ENCODE results near the gene ACAP1.
A peak's percentile ranks its signal among the peaks of the same experiment; 100 is the strongest.

ACAP1 gene

DNA sequence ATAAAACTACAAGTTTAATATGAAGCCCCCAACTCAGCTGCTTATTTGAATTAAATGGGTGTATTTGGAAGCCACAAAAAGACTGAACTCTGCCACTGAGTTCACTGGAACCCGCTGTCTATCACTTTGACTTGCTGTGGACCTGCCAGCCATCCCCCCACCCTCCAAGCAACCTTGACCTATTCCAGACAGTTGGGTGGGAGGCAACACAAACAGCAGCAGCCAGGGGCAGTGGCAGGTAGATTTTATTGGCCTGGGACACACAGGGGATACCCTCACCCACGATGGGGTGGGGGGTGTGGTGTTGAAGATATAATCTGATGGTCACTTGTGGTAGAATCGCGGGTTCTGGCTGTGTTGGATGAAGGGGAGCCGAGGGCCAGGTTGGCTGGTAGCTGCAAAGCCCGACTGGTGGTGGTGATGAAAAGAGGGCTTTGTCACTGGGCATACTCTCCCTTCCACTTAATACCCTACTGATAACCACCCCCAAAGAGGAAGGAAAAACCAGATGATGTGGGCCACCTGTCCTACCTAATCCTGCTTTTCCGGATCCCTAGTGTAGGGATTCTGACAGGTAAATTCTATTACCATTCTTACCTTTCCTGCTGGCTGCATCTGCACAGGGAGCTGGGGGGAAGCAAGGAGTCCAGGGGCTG, 23.8 kb upstream of the ACAP1 start:
- no peak for DNase-seq (ENCODE audit: low read depth)

DNA sequence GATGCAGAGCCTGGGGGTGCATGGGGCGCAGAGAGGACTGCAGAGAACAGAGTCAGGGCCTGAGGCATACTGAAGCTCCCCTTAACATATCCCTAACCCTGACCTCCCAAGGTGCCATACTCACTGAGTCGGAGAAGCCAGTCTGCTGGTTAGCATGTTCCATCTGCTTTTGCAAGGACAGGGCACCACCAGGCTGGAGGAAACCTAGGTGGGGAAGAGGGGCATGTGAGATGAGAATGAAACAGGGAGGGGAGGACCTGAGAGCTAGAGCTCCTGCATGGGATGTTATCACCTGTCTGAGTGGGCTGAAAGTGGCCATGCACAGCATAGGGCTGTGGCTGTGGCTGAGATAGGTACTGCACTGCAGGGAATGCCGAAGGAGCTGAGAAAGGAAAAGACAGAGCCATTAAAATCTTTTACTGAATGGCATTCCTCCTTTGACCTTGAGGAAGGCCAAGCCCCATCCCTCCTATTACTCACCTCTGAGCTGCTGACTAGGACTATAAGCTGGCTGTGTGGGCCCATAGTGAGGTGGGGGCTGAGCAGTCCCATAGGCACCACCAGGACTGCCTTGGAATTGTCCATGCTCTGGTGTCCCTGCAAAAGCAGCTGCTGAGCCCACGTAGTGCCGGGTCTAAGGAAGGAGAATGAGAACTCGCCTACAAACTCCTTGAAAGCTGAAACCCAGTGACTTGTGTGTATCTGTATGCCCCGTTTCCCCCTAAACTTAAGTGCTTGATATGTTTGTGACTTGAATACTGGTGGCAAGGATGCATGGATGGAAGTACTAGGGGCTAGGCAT, 23.0 kb upstream of the ACAP1 start:
- no peak for DNase-seq (ENCODE audit: low read depth)

DNA sequence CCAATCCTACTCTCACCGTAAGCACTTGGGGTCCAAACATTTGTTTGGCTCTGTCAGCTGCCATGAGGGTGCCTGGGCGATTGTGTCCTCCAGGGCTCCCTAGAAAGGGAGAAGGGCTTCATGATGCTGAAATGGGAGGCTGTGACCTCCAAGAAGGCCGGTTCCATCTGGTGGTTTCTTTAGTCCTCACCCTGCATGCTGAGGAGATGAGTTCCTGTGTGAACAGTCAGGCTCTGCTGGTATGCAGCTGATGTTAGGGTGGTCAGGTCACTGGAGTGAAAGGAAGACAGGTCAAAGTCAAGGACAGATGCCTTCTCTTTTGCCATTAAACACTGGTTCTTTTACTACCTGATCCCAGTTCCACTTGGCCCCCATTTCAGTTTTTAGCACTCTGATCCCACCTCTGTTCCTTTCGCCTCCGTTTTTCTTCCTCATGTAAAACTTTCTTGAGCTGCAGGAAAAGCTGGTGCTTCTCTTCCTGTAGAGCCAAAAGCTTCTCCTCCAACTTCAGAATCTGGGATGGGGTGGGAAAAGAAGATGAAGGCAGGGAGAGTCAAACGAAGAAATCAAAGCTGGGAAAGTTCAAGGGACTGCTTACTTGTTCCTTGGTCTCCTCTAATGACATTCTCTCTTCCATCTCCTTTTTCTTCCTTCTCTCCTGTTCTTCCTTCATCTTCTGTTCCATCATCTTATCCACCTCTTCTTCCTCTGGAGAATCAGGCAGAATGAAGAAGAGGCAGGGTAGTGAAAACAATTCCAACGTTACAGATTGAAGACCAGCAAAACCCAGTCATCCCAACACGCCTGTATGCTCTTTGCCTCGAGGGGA, 22.2 kb upstream of the ACAP1 start:
- no peak for DNase-seq (ENCODE audit: low read depth)

DNA sequence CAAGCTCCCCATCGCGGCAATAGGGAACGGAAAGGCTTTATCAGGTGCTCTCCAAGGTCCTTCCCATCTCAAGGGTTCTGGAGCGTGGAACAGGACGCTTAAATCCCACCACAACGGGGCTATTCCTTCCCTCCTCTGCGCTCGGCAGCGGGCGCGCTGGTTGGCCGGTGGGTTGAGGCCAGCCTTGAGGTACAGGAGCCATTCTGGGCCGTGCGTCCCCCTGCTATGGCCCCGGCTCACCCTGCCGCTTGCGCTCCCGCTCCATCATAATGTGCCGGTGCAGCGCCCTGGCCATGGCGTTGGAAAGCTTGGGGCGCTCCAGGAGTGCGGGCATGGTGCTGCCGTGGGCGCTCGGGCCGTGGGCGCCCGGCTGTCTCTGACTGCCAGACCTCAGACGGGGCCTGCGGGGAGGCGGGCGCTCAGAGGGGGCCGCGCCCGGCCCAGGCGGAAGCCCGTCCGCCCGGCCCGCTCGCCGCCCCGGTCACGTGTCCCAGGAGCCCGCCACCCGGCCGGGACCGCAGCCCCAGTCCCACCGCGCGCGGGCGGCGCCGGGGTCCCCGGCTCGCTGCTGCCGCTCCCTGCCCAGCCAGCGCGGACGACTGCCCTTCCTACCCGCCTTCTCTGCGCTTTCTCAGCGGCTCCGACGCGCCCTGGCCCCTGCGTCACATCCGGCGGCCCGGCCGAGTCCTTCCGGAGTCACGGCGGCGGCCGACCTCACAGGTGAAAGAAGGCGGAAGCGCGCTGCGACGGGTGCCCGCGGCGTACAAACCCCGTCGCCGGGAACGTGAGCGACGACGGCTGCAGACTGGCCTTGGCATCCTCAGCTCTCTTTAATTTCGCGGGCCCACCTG, 21.4 kb upstream of the ACAP1 start, which contains the start of gene GPS2:
Gene GPS2 (minus strand): TSS at position 642 of the 851 bp plus-strand sequence. CDS start 308 bp downstream, at position 334.
- DNase-seq (ENCODE audit: low read depth): peak; percentile 91

DNA sequence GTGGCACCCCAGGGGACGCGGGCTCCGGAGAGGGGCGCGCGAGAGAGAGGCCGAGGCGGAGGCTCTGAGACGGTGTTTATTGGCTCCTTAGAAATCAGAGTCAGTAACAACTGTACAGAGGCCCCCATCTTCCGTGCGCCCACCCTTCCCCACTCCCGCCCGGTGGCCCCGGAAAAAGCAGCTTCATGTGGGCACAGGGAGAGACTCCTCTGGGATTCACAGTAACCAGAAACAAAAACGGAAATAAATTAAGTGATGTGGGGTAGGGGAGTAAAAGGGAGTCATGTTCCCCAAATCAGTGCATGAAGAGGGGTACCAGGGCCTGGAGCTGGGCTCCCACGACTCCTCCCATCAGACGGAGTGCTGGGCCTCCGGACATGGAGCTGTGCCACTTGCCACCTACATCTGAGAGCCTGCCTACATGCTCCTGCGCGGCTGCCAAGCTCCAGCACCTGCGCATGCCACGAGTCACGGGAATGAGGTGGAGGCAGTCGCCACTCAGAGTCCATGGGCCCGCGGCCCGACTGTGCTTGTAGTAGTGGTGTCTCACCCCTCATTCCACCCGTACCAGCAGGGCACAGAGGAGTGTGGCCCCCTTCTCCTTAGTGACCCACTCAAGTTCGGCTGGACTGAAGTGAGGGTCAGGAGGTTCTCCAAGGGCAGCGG, 20.6 kb upstream of the ACAP1 start:
- no peak for DNase-seq (ENCODE audit: low read depth)

DNA sequence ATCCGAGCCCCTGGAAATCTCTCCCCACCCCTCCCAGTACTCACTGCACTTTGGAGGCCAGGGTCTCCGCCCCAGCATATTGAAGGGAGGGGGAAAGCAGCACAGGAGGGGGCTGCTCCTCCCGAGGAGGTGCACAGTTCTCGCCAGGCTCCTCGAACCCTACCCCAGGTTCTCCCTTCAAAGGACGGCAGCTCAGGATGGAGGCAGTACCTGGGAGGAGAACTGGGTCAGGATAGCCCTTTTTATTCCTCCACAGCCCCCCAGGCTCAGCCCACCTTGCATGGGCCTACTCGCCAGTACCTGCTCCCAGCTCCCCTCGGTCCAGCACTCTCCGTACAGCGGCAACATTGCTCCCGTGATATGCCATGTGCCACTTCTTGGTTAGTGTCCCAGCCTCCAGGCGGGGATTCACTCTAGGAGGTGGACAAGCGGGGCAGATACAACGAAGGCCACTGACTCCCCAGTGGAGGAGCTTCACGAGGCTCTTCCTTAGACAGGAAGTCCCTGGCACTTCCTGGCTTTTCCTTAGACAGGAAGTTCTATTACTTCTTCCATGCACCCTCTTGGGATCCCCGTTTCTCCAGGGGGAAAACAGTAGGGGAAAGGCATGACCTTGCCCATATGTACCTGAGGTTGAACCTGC, 19.0 kb upstream of the ACAP1 start:
- no peak for DNase-seq (ENCODE audit: low read depth)

DNA sequence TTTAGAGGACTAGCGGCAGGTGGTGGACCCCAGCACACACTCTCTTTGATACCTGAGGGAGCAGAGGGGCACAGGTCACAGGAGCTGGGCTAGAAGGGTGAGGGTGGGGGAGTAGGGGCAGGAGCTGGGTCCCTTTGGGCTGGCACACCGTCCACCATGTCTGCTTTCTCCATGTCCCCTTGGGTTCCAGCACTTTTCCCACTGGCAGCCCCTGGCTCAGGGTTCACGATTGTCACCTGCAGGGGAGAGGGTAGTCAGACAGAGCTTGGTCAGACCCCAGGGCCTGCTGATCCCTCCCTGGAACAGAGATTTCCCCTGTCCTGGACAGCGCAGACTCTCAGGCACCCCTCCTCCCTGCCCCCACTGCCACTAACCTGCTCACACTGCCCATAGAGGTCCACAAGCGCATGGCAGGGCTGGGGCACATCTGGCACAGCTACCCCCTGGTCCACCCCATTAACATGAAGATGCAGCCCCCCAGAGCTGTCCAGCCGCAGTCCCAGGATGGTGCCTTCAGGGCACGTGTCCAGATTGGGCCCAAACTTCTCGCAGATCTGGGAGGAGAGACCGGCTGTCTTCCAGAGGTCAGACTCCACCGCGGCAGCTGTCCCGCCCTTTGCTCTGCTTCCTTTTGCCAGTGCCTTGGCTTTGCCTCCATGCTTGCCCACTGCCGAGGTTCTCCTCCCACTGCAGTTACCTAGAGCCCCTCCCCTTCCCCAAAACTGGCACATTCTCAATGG, 18.0 kb upstream of the ACAP1 start:
- no peak for DNase-seq (ENCODE audit: low read depth)

DNA sequence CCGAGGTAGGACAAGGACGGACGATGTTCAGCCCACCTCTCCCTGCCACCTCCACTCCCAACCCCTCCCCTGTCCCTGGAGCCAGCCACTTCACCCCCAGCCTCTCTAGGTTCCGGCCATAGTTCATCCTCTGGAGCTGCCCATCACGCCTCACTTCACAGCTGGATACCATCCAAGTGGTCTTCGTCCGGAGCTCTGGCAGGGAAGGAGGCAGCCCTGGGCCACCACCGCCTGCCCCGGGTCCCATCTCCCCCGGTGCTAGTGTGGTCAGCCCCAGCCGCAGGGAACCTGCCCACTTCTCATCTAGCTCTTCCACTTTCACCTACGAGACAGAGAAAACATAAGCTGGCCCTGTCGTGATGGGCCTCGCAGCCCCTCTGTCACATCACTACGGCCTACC, 14.9 kb upstream of the ACAP1 start:
- no peak for DNase-seq (ENCODE audit: low read depth)

DNA sequence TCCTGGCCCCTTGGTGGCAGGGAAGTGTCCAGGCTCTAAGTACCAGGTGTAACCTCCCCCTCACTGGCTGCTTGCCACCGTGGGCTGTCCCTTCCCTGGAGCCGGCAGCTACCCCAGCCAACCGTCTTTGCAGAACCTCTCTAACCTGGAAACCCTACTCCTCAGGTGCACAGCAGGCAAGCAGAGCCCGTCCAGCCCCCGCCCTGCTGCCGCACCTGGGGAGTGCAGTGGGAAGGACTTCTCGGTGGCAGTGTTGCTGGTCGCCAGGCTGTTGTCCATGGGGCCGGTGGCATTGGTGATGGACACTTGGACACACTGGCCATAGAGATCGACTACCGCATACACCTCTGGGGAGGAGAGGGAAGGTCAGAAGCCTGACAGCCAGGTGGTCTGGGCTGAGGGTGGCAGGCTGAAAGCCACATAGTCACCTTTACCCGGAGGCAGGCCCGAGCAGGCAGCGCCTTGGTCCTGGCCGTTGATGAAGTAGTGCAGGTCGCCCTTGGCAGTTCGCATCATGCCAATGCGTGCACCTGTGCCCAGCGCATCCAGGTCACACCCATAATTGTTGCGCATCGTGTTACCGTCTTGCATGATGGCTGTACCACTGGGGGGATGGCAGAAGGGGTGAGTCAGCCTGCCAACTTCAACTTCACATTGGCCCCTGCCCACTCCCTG, 13.7 kb upstream of the ACAP1 start:
- DNase-seq (ENCODE audit: low read depth): no peak

DNA sequence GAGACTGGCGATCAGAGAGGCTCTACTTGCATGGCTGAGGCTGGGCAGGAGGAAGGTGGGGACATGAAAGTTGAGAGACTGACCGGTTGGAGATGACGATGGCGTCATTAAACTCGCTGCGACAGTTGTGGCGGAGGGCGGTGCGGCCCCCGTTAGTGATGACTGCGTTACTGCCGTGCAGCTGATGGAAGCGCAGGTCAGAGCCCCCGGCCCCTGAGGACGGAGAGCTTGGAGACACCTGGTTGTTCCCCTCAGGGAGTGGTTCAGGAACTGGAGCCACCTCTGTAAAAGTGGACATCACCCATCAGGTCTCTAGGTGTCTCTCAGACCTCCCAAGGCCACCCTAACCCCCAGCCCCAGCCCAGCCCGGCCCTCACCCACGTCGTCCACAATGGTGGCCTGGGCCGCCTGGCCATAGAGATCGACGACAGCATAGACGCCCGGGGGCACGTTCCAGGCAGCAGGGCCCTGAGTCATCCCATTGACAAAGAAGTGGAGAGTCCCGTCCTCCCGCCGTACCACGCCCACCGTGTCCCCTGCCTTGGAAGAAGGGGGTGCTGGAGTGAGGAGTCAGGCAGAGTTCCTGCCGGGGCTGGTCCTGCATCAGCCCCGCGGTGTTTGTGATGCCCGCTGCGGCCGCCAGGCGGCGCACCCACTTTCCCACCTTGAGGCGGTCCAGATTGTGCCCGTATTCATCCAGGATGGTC, 12.4 kb upstream of the ACAP1 start:
- peak; percentile 63 for DNase-seq (ENCODE audit: low read depth)

DNA sequence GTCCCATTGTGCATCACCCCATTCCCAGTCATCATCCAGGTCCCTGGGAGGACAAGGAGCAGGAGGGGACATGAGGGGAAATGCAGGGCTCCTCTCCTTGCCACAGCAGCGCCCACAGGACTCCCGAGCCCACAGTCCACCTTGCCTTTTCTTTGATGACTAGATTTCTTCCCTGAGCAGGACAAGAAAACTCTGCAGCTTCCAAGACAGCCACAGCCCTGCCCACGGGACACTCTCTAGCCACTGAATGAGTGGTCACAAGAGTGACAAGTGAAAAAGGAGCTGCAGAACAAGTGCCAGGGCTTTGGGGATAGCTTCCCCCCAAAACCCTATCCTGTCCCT, 11.9 kb upstream of the ACAP1 start:
- DNase-seq (ENCODE audit: low read depth): no peak

DNA sequence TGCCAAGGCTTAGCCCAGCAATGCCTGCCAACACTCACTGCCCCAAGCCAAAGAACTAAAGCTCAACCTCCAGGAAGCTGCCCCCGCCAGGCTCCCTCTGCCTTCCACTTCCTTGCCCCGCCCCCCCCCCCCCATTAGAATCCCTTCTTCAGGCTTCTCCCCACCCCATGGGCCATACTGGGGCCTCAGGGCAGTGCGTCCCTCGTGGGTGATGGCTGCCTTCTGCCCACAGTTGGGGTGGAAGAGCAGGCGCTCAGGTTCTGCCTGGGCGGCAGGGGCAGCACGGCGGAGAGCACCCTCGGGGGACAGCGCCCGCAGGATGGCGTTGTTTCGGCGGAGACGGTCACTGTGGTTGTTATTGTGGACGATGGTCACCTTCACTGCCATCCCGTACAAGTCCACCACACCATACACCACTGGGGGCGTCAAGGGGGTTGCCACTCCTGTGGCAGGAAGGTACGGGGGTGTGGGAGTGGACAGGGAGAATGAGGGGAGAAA, 11.2 kb upstream of the ACAP1 start:
- DNase-seq (ENCODE audit: low read depth): no peak

DNA sequence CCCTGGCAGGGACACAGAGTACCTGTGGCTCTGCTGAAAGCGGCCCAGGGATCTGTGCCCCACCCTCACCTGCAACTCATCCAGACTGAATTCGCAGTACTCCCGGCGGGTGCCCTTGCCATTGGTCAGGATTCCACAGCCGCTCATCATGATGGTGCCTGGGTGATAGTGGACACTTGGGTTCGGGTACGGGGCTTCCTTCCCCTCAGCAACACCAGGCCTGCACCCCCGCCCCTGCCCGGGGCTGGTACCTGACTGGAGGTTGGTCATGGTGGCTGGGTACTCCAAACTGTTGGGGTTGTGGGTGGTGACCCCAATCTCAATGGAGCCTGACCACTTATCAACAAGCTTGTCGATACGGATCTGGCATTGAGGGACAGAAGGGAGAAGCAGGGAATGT, 10.1 kb upstream of the ACAP1 start:
- DNase-seq (ENCODE audit: low read depth): no peak

DNA sequence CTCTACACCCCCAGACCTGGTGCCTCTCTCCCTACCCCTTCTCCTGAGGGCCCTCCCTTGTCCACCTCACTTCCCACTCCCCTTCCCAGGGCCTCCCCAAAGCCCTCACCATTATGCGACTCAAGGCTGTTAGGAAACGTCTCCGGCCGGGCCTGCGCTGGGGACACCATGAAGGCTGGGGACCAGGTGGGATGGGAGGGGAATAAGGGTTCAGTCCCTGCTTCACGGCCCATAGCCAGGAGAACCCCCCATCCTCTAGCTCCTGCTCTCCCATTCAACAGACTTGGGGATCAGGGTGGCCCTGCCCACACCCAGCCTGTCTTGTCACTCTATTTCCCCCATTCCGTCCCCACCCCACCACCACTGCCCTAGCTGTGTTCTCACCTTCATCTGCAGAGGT, 9.3 kb upstream of the ACAP1 start:
- DNase-seq (ENCODE audit: low read depth): no peak

DNA sequence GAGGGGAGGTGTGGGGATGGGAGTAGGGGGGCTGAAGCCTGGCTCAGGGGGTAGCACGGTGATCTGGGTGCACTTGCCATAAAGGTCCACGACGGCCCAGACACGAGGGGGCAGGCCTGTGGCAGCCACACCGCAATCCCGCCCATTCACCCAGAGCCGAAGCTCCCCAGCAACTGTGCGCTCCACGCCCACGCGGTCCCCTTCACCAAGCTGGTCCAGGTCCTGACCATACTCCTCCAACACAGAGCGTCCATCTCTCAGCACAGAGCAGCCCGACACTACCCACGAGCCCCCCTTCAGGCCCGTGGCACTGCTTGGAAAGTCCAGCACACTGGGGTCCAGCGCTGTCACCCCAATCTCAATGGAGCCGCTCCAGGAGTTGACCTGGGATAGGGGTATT, 8.8 kb upstream of the ACAP1 start:
- no peak for DNase-seq (ENCODE audit: low read depth)

DNA sequence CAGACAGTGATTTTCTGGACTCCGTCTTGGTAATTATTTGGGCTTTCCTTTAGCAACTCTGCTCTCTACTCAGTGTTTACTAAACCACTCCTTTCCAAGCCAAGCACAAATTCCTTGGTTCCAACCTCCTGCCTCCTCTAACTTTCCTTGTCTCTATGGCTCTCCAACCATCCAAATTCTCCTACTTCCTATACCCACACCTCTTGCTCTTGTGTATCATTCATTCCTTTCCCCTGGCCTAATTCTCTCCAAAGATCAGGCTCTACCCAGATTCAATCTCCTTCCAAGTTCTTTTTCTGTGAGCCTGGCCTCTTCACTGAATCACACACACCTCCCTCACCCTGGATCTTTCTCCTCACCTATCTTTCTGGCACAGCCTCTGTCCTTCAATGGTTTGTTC, 8.3 kb upstream of the ACAP1 start:
- DNase-seq (ENCODE audit: low read depth): no peak

DNA sequence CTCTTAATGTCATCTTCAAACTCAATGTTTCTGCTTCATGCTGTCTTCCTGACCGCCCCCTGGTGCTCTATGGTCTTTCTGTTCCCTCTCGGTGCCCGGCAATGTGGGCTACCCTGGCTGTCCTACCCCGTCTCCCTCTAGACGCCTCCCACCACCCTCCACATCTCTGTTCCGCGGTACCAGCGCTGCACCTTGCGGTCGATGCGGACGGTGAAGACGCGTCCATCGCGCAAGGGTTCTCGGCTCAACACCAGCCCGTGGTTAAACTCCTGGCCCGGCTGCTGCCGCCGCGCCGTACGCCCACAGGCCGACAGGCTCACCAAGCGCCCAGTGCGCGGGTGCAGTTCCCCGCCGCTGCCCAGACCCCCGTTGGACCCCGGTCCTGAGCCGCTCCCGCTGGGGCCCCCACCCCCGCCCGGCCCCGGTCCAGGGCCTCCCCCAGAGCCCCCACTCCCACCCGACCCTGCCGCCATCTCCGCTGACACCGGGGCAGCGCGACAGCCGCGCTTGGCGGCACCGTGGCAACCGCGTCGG, 7.4 kb upstream of the ACAP1 start, which contains the start of gene NEURL4:
Gene NEURL4 (minus strand): TSS at position 496 of the 534 bp plus-strand sequence. CDS start 23 bp downstream, at position 473.
- no peak for DNase-seq (ENCODE audit: low read depth)

DNA sequence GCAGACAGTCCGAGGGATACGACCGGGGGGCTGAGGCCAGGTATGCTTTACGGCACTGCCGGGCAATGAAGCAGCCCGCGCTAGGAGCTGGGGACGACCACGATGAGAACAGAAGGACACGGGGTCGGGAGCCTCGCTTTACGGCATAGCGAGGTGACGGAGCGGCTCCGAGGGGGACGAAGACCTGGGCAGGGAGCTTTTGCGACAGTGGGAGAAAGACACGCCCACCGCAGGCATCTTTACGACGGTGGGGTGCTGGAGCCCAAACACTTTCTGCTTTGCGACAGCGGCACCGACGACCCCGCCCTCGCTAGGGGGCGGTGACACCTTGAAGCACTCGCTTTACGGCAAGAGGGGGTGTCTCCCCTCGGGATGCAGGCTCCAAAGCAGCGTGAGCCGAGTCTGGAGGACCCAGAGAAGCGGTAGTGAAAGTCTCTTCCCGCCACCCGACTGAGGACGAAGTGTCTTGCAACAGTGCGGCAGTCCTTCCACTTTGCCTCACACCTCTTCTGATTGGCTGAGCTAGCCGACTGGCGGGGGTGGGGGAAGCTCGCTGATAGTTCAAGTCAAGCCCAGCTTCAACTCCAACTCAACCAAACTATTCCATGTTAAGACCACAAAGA, 6.8 kb upstream of the ACAP1 start:
- peak; percentile 89 for DNase-seq (ENCODE audit: low read depth)

All from activated T-cell treated with anti-CD3 and anti-CD28 coated beads for 1 hour (primary cell).